Stimulated activated CD4-positive, alpha-beta T cell treated with anti-CD3 and anti-CD28 coated beads, Interleukin-1b, Interleukin-23, amount 100 ng/mL, for 1 hour (primary cell): Measurements from ENCODE around the gene ZNF618.
"Not testable (repeated sequence)": the region's sequence is repeated elsewhere in the genome, so short reads cannot be mapped to it uniquely, and the experiment has no call there.

Source experiments
- DNase-seq, 2 donors: peaks; one replicate each; pipeline ENCODE4 v3.0.0-alpha.2; 2020; ENCODE audit warnings: low read depth in 2 of 2

Gene ZNF618

GRCh38 chr9:114038724-114039313, 162.7 kb downstream of the ZNF618 start:
- DNase-seq = no peak

- DNase-seq = no peak
Measured at GRCh38 chr9:114039484-114039883, 163.4 kb downstream of the ZNF618 start.

DNA sequence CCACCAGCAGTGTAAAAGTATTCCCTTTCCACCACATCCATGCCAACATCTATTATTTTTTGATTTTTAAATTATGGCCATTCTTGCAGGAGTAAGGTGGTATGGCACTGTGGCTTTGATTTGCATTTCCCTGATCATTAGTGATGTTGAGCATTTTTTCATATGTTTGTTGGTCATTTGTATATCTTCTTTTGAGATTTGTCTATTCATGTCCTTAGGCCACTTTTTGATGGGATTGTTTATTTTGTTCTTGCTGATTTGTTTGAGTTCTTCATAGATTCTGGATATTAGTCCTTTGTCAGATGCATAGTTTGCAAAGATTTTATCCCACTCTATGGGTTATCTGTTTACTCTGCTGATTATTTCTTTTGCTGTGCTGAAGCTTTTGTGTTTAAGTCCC, 167.6 kb downstream of the ZNF618 start:
- not testable (repeated sequence) for DNase-seq

- no peak for DNase-seq
Measured at GRCh38 chr9:114046237-114046755, 170.2 kb downstream of the ZNF618 start.

GRCh38 chr9:114046875-114047274, 170.8 kb downstream of the ZNF618 start:
- DNase-seq = no peak

- no peak for DNase-seq
Measured at GRCh38 chr9:114047717-114048116, 171.6 kb downstream of the ZNF618 start.

- DNase-seq = no peak
Measured at GRCh38 chr9:114048533-114049415, 172.7 kb downstream of the ZNF618 start.

GRCh38 chr9:114049441-114050225, 173.5 kb downstream of the ZNF618 start:
- no peak for DNase-seq

DNA sequence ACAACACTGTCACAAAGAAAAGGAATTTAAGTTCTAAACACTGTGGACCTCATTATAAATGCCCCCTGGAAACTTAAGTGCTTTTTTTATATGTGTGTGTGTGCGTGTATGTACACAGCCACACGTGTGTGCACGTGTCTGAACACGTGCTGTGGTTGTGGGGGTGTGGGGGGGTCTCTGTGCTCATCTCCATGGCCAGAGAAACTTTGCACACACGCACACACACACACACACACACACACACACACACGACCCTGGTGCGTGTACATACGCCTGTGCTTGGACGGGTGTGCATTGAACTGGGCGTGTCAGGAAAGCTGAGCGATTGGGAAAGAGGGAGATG, 174.1 kb downstream of the ZNF618 start:
- DNase-seq = no peak

DNA sequence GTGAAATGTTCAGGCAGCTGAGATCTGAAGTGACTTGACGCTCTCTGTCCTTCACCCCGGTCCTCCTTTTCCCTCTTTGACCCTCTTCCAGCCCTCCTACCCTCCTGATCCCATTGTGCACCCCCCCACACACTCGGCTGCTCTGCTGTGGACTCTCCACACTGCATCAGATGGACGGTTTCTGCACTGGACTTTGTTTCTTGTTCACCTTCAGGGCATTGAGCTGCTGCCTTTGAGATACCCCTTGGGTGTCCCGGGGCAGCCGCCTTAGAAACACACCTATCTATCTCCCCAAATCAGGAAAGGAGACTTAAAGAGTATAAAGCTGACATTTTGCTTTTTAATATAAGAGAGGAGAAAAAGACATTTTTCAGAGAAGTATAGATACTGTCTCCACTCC, 174.5 kb downstream of the ZNF618 start:
- DNase-seq = no peak

DNA sequence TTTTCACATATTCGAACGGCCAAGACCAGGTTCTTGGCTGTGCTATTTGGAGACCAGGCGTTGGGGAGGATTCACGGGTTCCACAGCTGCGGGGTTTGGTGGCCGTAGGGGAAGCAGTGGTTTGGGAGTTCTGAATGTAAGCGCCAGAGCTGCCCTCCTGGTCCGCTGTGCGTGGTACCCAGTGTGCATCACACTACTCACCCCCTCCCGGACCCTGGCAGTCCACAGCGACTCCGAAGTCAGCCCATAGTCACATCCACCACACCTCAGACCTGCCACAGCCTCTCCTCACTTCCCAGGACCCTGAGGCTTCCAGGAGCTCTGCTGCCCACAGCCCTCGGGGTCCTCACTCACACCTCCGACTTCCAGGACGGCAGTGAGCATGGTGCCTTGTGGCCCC, 175.2 kb downstream of the ZNF618 start:
- DNase-seq = no peak

DNA sequence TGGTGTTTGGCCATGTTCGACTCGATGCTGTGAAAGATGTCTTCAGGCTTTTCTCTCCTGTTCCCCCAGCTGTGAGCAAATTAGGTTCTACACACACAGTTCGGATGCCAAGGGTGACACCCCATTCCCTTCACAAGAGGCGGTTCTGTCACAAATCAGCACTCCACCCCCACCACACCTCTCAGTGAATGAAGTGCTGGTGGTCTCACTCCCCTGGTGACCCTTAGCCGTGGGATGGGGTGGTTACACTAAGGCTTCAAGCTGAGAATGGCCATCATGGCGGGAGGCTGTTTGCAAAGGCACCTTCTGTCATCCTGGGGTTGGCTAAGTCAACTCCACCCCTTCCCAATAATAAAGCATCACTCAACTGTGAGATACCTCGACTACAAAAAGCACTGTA, 175.6 kb downstream of the ZNF618 start:
- DNase-seq = no peak

GRCh38 chr9:114053246-114054005, 177.3 kb downstream of the ZNF618 start:
- no peak for DNase-seq

GRCh38 chr9:114054191-114054690, 178.1 kb downstream of the ZNF618 start:
- no peak for DNase-seq

GRCh38 chr9:114055061-114055460, 179.0 kb downstream of the ZNF618 start:
- no peak for DNase-seq

- DNase-seq = no peak
Measured at GRCh38 chr9:114055894-114056293, 179.8 kb downstream of the ZNF618 start.

DNA sequence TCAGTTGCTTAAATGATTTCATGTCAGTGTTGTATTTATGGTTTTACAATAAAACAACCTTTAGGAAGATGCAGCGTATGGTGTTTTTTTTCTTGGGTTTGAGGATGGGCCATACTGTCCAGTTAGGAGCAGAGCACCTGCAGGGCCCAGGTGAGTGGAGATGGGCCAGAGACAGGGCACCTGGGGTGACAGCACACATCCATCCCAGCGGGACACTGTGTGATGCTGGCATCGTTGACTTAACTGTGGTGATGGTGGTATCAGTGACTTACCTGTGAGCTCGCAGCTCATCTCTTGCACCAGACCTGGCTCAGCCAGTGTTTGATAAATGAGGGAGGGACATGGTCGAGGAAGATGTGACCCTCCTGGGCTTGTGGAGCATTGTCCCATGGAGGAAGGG, 180.4 kb downstream of the ZNF618 start:
- no peak for DNase-seq

GRCh38 chr9:114057161-114057885, 181.2 kb downstream of the ZNF618 start:
- DNase-seq = no peak

- DNase-seq = no peak
Measured at GRCh38 chr9:114058688-114059046, 182.6 kb downstream of the ZNF618 start.

DNA sequence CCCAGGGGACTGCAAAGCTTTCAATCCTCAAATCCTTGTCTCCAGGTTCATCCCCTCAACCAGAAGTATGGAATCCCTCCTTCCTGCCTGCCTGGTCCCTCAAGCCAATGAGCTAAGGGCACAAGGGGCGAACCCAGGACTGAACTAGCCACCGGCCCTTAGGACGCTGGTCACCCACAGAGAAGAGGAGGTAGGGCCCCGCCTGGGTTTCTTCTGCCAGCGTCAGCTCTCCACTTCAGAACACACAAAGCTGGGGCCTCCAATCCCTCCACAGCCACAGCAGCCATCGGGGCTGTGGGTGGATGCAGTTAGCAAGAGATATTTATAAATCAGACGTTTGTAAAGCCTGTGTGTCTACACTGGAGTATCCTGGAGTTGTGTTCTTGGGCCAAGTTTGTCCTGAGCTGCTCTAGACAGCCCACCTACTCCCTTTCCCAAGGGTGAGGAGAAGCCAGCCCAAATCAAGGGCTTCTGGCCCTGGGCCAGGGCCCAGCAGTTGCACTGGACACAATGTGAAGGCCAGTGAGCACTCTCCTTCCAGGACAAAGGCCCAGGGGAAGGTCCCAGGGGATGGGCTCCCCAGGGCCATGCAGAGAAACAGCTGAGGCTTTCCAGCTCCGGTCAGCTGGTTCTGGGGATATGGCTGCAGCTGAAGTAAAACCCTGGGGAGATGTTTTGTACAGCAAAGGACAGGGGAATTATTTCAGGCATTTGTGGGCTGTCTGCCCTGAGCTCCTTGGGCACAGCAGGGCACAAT, 183.1 kb downstream of the ZNF618 start:
- DNase-seq = no peak
